GM23338 (cell line): ENCODE results near the gene DDX20. TPM values are rescaled to one million over a fixed set of nuclear protein-coding genes. Genes with fewer than 3 reads are reported as not detected.

Source experiments
- ATAC-seq: fragments of 200-7000 bp; cut with Tn5 transposase; 3 replicates; pipeline ENCODE4 v1.9.1; 2020
- DNase-seq: peaks from one replicate; pipeline ENCODE4 v3.0.0-alpha.2; 2015; ENCODE audit warnings: low spot score
- H2AFZ ChIP-seq: fragments of 200-600 bp; sonication (generic); 2 replicates; pipeline ENCODE4 v1.8.0; 2016; ENCODE audit warnings: antibody characterized with exemption, mild to moderate bottlenecking, moderate library complexity
- H3F3A ChIP-seq: fragments of 200-600 bp; sonication (generic); replicated peaks from 2 replicates; pipeline ENCODE4 v1.8.0; 2017; ENCODE audit warnings: antibody characterized with exemption, mixed run types, low read depth
- H3K27ac ChIP-seq: fragments of 200-600 bp; sonication (generic); 2 replicates; pipeline ENCODE4 v1.6.1; 2016; ENCODE audit warnings: low read depth
- H3K27me3 ChIP-seq: fragments of 200-600 bp; sonication (generic); 2 replicates; pipeline ENCODE4 v1.8.0; 2016; ENCODE audit warnings: mild to moderate bottlenecking, mixed run types, moderate library complexity; ENCODE audit not compliant: insufficient read depth
- H3K36me3 ChIP-seq: fragments of 200-600 bp; sonication (generic); 2 replicates; pipeline ENCODE4 v1.8.0; 2016; ENCODE audit warnings: mild to moderate bottlenecking; ENCODE audit not compliant: insufficient read depth
- H3K4me1 ChIP-seq: fragments of 200-600 bp; sonication (generic); 2 replicates; pipeline ENCODE4 v1.8.0; 2016; ENCODE audit warnings: mild to moderate bottlenecking, moderate library complexity; ENCODE audit not compliant: insufficient read depth
- H3K4me2 ChIP-seq: fragments of 200-600 bp; sonication (generic); 2 replicates; pipeline ENCODE4 v1.7.1; 2017; ENCODE audit warnings: mixed run types
- H3K4me3 ChIP-seq: fragments of 200-600 bp; sonication (generic); 2 replicates; pipeline ENCODE4 v1.6.1; 2016; ENCODE audit warnings: mixed run types
- H3K79me2 ChIP-seq: fragments of 200-600 bp; sonication (generic); replicated peaks from 2 replicates; pipeline ENCODE4 v1.8.0; 2017; ENCODE audit warnings: mild to moderate bottlenecking; ENCODE audit not compliant: insufficient read depth
- H3K9me2 ChIP-seq: fragments of 200-600 bp; sonication (generic); 2 replicates; pipeline ENCODE4 v1.8.0; 2017; ENCODE audit not compliant: insufficient read depth
- H4K20me1 ChIP-seq: fragments of 200-600 bp; sonication (generic); replicated peaks from 2 replicates; pipeline ENCODE4 v1.8.0; 2017; ENCODE audit warnings: mild to moderate bottlenecking; ENCODE audit not compliant: insufficient read depth
- H3K27ac Mint-ChIP-seq: 2 replicates; pipeline ENCODE4 v1.8.0; 2020; ENCODE audit warnings: inconsistent platforms, mild to moderate bottlenecking, moderate library complexity, mixed read lengths
- H3K27me3 Mint-ChIP-seq: 3 replicates; pipeline ENCODE4 v1.8.0; 2022; ENCODE audit warnings: low read depth, mild to moderate bottlenecking, moderate library complexity, mixed read lengths, inconsistent platforms; ENCODE audit not compliant: insufficient read depth, poor library complexity
- H3K36me3 Mint-ChIP-seq: 3 replicates; pipeline ENCODE4 v1.8.0; 2021; ENCODE audit warnings: low read depth, mild to moderate bottlenecking, inconsistent platforms, moderate library complexity, mixed read lengths
- H3K4me1 Mint-ChIP-seq: 3 replicates; pipeline ENCODE4 v1.8.0; 2020; ENCODE audit warnings: mild to moderate bottlenecking, inconsistent platforms, mixed read lengths
- H3K4me3 Mint-ChIP-seq: 3 replicates; pipeline ENCODE4 v1.8.0; 2021; ENCODE audit warnings: moderate library complexity, mild to moderate bottlenecking, inconsistent platforms, mixed read lengths
- H3K9me3 Mint-ChIP-seq: 3 replicates; pipeline ENCODE4 v1.8.0; 2020; ENCODE audit warnings: moderate library complexity, mild to moderate bottlenecking, inconsistent platforms, mixed read lengths
- CREB1 ChIP-seq: fragments of 250-450 bp; sonication (Bioruptor Pico); IDR thresholded peaks from 2 replicates; pipeline ENCODE4 v1.5.0; 2020; ENCODE audit warnings: low read depth, mild to moderate bottlenecking, moderate library complexity
- CTCF ChIP-seq, 2 experiments: fragments of 200-600 bp in 1 of 2; sonication (generic) in 1 of 2; conservative IDR thresholded peaks; 2 replicates each; pipeline versions ENCODE4 v1.5.1 to v1.6.1; 2016 to 2017; ENCODE audit warnings: antibody characterized with exemption in 2 of 2, low read depth in 2 of 2, mild to moderate bottlenecking in 2 of 2, moderate library complexity in 1 of 2
- ETS1 ChIP-seq: IDR thresholded peaks from 2 replicates; pipeline ENCODE4 v1.6.1; 2016; ENCODE audit warnings: antibody characterized with exemption
- EZH2 ChIP-seq: fragments of 200-600 bp; sonication (generic); IDR thresholded peaks from one replicate; pipeline ENCODE4 v1.8.0; 2017; ENCODE audit warnings: antibody characterized with exemption, mild to moderate bottlenecking, low read depth; ENCODE audit not compliant: unreplicated experiment
- EZH2phosphoT487 ChIP-seq: fragments of 200-600 bp; sonication (generic); IDR thresholded peaks from one replicate; pipeline ENCODE4 v1.8.1; 2018; ENCODE audit warnings: antibody characterized with exemption; ENCODE audit not compliant: unreplicated experiment
- JUNB ChIP-seq: IDR thresholded peaks from one replicate; pipeline ENCODE4 v1.6.1; 2016; ENCODE audit warnings: antibody characterized with exemption; ENCODE audit not compliant: unreplicated experiment
- NANOG ChIP-seq: IDR thresholded peaks from 2 replicates; pipeline ENCODE4 v1.6.1; 2016; ENCODE audit warnings: antibody characterized with exemption, borderline replicate concordance
- POLR2AphosphoS5 ChIP-seq: IDR thresholded peaks from 2 replicates; pipeline ENCODE4 v1.6.1; 2016; ENCODE audit warnings: antibody characterized with exemption, low read depth
- REST ChIP-seq: IDR thresholded peaks from one replicate; pipeline ENCODE4 v1.6.1; 2018; ENCODE audit warnings: antibody characterized with exemption; ENCODE audit not compliant: unreplicated experiment
- STAT1 ChIP-seq: IDR thresholded peaks from one replicate; pipeline ENCODE4 v1.6.1; 2016; ENCODE audit warnings: antibody characterized with exemption; ENCODE audit not compliant: unreplicated experiment
- ZNF114 ChIP-seq: fragments of 250-450 bp; sonication (Bioruptor Pico); IDR thresholded peaks from 2 replicates; pipeline ENCODE4 v1.5.0; 2020; ENCODE audit warnings: mild to moderate bottlenecking, moderate library complexity
- ZNF331 ChIP-seq: fragments of 250-450 bp; sonication (Bioruptor Pico); IDR thresholded peaks from 2 replicates; pipeline ENCODE4 v1.5.0; 2020; ENCODE audit warnings: low read depth, mild to moderate bottlenecking, moderate library complexity
- ZNF462 ChIP-seq: fragments of 250-450 bp; sonication (Bioruptor Pico); IDR thresholded peaks from 2 replicates; pipeline ENCODE4 v1.5.0; 2020; ENCODE audit warnings: mild to moderate bottlenecking, moderate library complexity
- polyA plus RNA-seq: library from polyadenylated mRNA; unstranded; fragments of >200 nt; fragmentation: Nextera tagmentation; extraction: Ambion mirVana; gene quantifications from 2 replicates; pipeline ENCODE4 v1.2.1, GENCODE V29; 2016
- total RNA-seq: library from RNA; depleted of rRNA; stranded (reverse); fragments of >200 nt; shearing (Covaris generic); gene quantifications from 2 replicates; pipeline ENCODE4 v1.2.3, GENCODE V29; 2014

DDX20 gene
- total and polyA plus RNA-seq, 2 experiments from 2014 or later: 11.9 to 54.4 TPM

- Histone ChIP-seq H3K27me3 (no peaks in the 10 kb centered on the region), H3F3A (peaks cover 18% of the 10 kb centered on the region), H3K4me3 (no peak overlapping the region), H3K4me1 (peaks cover 45% of the 10 kb centered on the region), H3K27ac (no peak overlapping the region), H3K36me3 (no peaks in the 10 kb centered on the region), H3K9me2 (no peaks in the 10 kb centered on the region), H4K20me1 (peaks cover 19% of the 10 kb centered on the region), H3K79me2 (peaks cover 52% of the 10 kb centered on the region), H3K4me2 (no peak overlapping the region), H2AFZ (no peak overlapping the region)
- H3K27ac Mint-ChIP-seq: no peak overlapping the region
- peaks cover 9% of the 10 kb centered on the region for H3K27me3 Mint-ChIP-seq
- peaks cover 25% of the 10 kb centered on the region for H3K4me1 Mint-ChIP-seq
- DNase-seq: no peak
- TF ChIP-seq CREB1 (CRISPR knock-in tag) (no peak), EZH2 (no peak), ZNF114 (CRISPR knock-in tag) (no peak), STAT1 (no peak), POLR2AphosphoS5 (no peak), ZNF462 (CRISPR knock-in tag) (no peak), REST (no peak), NANOG (no peak), CTCF (conservative IDR thresholded peaks at IDR 0.05; ENCODE audit: low read depth in 2 of 2) (no peak), ETS1 (no peak), EZH2phosphoT487 (no peak), JUNB (no peak), ZNF331 (CRISPR knock-in tag) (no peak)
- H3K4me3 Mint-ChIP-seq: no peak overlapping the region
- ATAC-seq: no peak
- no peaks in the 10 kb centered on the region; the same call in 2 of the 3 replicates for H3K9me3 Mint-ChIP-seq
- H3K36me3 Mint-ChIP-seq: peaks cover 7% of the 10 kb centered on the region; the same call in 2 of the 3 replicates
Observed at GRCh38 chr1:111733183-111733991, 22.3 kb upstream of the DDX20 start.
